Natural killer cell (primary cell): Measurements from ENCODE around the gene XXYLT1. TPM values are rescaled to one million over a fixed set of nuclear protein-coding genes. Genes with fewer than 3 reads are reported as not detected.

ENCODE experiments used
- ATAC-seq, 3 donors: fragments of 150-1000 bp in 2 of 3; fragments of 200-7000 bp in 1 of 3; cut with Tn5 transposase; 1 replicate in 1 of 3; 2 replicates in 2 of 3; pipeline ENCODE4 v1.10.0; 2021; ENCODE audit warnings: mild to moderate bottlenecking in 2 of 3, moderate library complexity in 2 of 3
- DNase-seq, 2 donors: peaks; one replicate each; pipeline versions ENCODE4 v3.0.0 to v3.0.0-alpha.2; 2013 to 2021; ENCODE audit warnings: mixed read lengths in 1 of 2
- H3K27ac ChIP-seq: one replicate; pipeline ENCODE4 v1.5.1; 2013; ENCODE audit warnings: mild to moderate bottlenecking, low read length
- H3K27me3 ChIP-seq: one replicate; pipeline ENCODE4 v1.6.1; 2013; ENCODE audit warnings: low read length; ENCODE audit not compliant: control insufficient read depth, insufficient read depth
- H3K36me3 ChIP-seq: one replicate; pipeline ENCODE4 v1.6.1; 2013; ENCODE audit warnings: low read length; ENCODE audit not compliant: control insufficient read depth, insufficient read depth
- H3K4me1 ChIP-seq: one replicate; pipeline ENCODE4 v1.6.1; 2013; ENCODE audit warnings: low read length; ENCODE audit not compliant: control insufficient read depth, insufficient read depth
- H3K4me3 ChIP-seq: one replicate; pipeline ENCODE4 v1.5.1; 2013; ENCODE audit warnings: low read length
- H3K9me3 ChIP-seq: one replicate; pipeline ENCODE4 v1.6.1; 2013; ENCODE audit warnings: low read length; ENCODE audit not compliant: control insufficient read depth, insufficient read depth
- H3K27ac Mint-ChIP-seq, 2 donors: one replicate each; pipeline ENCODE4 v1.8.0; 2022; ENCODE audit warnings: mild to moderate bottlenecking in 2 of 2, mixed read lengths in 2 of 2, moderate library complexity in 1 of 2
- H3K27me3 Mint-ChIP-seq, 2 donors: one replicate each; pipeline ENCODE4 v1.8.0; 2022; ENCODE audit warnings: low read depth in 2 of 2, mixed read lengths in 2 of 2
- H3K36me3 Mint-ChIP-seq: one replicate; pipeline ENCODE4 v1.8.0; 2022; ENCODE audit warnings: mixed read lengths
- H3K4me1 Mint-ChIP-seq, 2 donors: one replicate each; pipeline ENCODE4 v1.8.0; 2022; ENCODE audit warnings: mixed read lengths in 2 of 2
- H3K4me3 Mint-ChIP-seq: one replicate; pipeline ENCODE4 v1.8.0; 2022; ENCODE audit warnings: mild to moderate bottlenecking, moderate library complexity, mixed read lengths
- H3K9me3 Mint-ChIP-seq, 2 donors: one replicate each; pipeline ENCODE4 v1.8.0; 2022; ENCODE audit warnings: mixed read lengths in 2 of 2
- WGBS: methylation state at CpG from one replicate; pipeline ENCODE4 v1.1.7; 2013; ENCODE audit warnings: missing lambda C conversion rate; ENCODE audit not compliant: insufficient coverage; 5-methylcytosine and 5-hydroxymethylcytosine counted together
- intact Hi-C: fragments of 100-400 bp; cut with micrococcal nuclease; formaldehyde crosslinking; loops from one replicate; pipeline ENCODE4 v1.14.2; 2022
- total RNA-seq, 4 donors: library from RNA; stranded (reverse); fragments of 120-200 nt in 1 of 4; gene quantifications; one replicate each; pipeline versions ENCODE4 v1.2.3 to v1.2.4, GENCODE V29; 2013 to 2022
- TF ChIP-seq, protein P1 (sequence below): fragments of 200-600 bp; IDR thresholded peaks from one replicate; pipeline ENCODE4 v1.8.0; 2022; ENCODE audit warnings: antibody characterized with exemption

XXYLT1 gene
- total RNA-seq, 3 donors from 2014 or later (not counting 1 experiment from before 2014, with no cell fraction given), result 8.7 to 13.6 (median 10.2) TPM

DNA sequence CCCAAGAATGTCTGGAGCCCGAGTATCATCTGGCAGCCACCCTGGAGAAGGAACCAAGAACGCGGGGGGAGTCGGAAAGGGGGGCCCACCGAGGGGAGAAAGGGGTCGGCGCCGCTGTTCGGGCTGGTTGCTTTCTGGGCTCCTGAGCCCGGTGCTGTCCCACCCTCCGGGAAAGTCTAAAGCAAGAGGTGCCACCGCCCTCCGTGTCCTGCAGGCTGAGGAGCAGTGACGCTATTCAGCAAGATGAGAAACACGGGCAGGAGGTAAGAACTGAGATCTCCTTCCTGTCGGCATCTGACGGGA is 234.8 kb downstream of the XXYLT1 start:
- intact Hi-C loops, result no loop called here
- H3K27me3 ChIP-seq, result no peaks in the 10 kb centered on the region
- TF ChIP-seq, protein P1, sequence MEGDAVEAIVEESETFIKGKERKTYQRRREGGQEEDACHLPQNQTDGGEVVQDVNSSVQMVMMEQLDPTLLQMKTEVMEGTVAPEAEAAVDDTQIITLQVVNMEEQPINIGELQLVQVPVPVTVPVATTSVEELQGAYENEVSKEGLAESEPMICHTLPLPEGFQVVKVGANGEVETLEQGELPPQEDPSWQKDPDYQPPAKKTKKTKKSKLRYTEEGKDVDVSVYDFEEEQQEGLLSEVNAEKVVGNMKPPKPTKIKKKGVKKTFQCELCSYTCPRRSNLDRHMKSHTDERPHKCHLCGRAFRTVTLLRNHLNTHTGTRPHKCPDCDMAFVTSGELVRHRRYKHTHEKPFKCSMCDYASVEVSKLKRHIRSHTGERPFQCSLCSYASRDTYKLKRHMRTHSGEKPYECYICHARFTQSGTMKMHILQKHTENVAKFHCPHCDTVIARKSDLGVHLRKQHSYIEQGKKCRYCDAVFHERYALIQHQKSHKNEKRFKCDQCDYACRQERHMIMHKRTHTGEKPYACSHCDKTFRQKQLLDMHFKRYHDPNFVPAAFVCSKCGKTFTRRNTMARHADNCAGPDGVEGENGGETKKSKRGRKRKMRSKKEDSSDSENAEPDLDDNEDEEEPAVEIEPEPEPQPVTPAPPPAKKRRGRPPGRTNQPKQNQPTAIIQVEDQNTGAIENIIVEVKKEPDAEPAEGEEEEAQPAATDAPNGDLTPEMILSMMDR, result no peak
- no peak overlapping the region for H3K27ac ChIP-seq
- Mint-ChIP-seq H3K27me3 (peaks cover 4 to 11% of the 10 kb centered on the region in 2 donors), H3K4me1 (no peaks in the 10 kb centered on the region), H3K27ac (no peak overlapping the region), H3K4me3 (no peak overlapping the region), H3K9me3 (no peaks in the 10 kb centered on the region), H3K36me3 (no peaks in the 10 kb centered on the region)
- ATAC-seq (no peak), DNase-seq (no peak)
- H3K9me3 ChIP-seq, result no peaks in the 10 kb centered on the region
- H3K36me3 ChIP-seq, result no peaks in the 10 kb centered on the region
- no peak overlapping the region for H3K4me3 ChIP-seq
- WGBS, result 90% methylated on average over 17 of the region's 17 CpGs
- peaks cover 8% of the 10 kb centered on the region for H3K4me1 ChIP-seq

DNA sequence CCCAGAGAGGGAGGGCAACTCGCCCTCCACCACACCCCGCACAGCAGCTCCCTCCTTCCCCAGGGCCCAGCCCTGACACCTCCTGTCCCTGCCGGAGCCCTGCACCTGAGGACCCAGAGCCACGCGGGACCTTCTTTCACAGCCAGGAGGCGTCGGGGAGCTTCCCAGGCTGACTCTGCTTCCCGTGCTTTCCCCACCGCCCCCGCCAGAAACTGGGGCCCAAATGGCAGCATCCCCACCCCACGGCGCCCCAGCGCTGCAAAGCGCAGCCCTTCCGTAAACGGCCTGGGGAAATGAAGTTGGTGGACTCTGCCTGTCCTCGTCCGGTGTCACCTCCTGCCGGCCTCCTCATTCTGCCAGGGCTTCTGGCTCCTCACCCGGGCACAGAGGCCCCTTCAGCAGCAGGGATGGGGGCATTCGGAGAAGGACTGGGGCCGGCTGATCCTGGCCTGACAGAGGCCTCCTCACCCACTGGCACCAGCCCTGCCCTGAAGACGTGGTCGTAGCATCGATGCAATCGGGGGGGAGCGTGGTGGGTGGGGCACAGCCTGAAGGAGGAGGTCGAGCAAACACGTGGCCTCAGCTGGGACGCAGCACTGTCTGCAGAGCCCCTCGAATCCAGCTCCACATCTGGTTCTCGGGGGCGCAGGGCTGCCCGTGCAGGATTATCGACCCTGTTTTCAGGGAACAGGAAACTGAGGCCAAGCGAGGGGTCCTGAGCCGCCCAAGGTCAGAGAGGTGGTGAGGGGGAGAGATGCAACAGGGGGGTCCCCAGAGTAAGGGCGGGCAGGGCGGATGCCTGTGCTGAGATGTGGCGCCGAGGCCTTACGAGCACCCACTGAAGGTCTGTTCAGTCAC is 235.4 kb downstream of the XXYLT1 start:
- no peaks in the 10 kb centered on the region for H3K36me3 ChIP-seq
- H3K4me1 ChIP-seq, result peaks cover 4% of the 10 kb centered on the region
- no peaks in the 10 kb centered on the region for H3K27me3 ChIP-seq
- no peak overlapping the region for H3K27ac Mint-ChIP-seq
- H3K4me1 Mint-ChIP-seq, result no peaks in the 10 kb centered on the region
- no peaks in the 10 kb centered on the region for H3K9me3 ChIP-seq
- peaks cover 4 to 11% of the 10 kb centered on the region in 2 donors for H3K27me3 Mint-ChIP-seq
- H3K4me3 ChIP-seq, result no peak overlapping the region
- DNase-seq (no peak), ATAC-seq (no peak)
- 80% methylated on average over 42 of the region's 42 CpGs for WGBS
- TF ChIP-seq, protein P1, result no peak
- H3K36me3 Mint-ChIP-seq, result no peaks in the 10 kb centered on the region
- intact Hi-C loops, result no loop called here
- no peak overlapping the region for H3K4me3 Mint-ChIP-seq
- no peaks in the 10 kb centered on the region for H3K9me3 Mint-ChIP-seq
- no peak overlapping the region for H3K27ac ChIP-seq

DNA sequence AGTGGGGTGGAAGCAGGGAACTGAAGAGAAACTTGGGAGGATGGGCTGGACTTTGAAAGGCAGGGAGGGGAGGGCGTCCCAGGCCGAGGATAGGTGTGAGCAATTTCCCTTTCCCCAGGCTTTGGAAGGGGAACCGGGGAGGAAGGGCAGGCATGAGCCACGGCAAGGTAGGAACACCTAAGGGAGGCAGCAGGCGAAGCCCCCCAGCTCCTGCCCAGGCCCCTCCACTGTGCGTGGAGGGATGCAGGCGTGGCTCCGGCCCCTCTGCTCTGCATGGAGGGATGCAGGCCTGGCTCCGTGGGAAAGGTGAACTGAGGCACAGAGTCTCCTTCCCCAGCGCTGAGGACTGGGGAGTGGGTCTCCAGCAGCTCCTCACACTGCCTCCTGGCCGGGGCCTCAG is 236.4 kb downstream of the XXYLT1 start:
- no peaks in the 10 kb centered on the region for H3K27me3 ChIP-seq

More for the DNA sequence above, 236.4 kb downstream of the XXYLT1 start:
- Mint-ChIP-seq H3K4me3 (no peak overlapping the region), H3K4me1 (no peaks in the 10 kb centered on the region), H3K27me3 (peaks cover 4 to 11% of the 10 kb centered on the region in 2 donors), H3K27ac (no peak overlapping the region), H3K9me3 (no peaks in the 10 kb centered on the region), H3K36me3 (no peaks in the 10 kb centered on the region)
- ATAC-seq (no peak), DNase-seq (no peak)
- Histone ChIP-seq H3K36me3 (no peaks in the 10 kb centered on the region), H3K27ac (no peak overlapping the region), H3K4me3 (no peak overlapping the region), H3K4me1 (no peaks in the 10 kb centered on the region), H3K9me3 (no peaks in the 10 kb centered on the region)
- intact Hi-C loops, result no loop called here
- TF ChIP-seq, protein P1, result no peak
- 95% methylated on average over 11 of the region's 11 CpGs for WGBS
